DOHH2 (cell line): ENCODE data around the gene FBXW7.

ENCODE experiments used
- EZH2phosphoT487 ChIP-seq: fragments of 200-600 bp; sonication (generic); IDR thresholded peaks from 2 replicates; pipeline ENCODE4 v1.6.1; 2017; ENCODE audit warnings: borderline replicate concordance, mild to moderate bottlenecking, antibody characterized with exemption, low read length, moderate library complexity, mixed read lengths
- TF ChIP-seq, protein P1 (sequence below): fragments of 200-600 bp; sonication (generic); IDR thresholded peaks from one replicate; pipeline ENCODE4 v1.5.1; 2014; ENCODE audit warnings: antibody characterized with exemption, mild to moderate bottlenecking, low read depth, low read length; ENCODE audit not compliant: poor library complexity, severe bottlenecking

DNA sequence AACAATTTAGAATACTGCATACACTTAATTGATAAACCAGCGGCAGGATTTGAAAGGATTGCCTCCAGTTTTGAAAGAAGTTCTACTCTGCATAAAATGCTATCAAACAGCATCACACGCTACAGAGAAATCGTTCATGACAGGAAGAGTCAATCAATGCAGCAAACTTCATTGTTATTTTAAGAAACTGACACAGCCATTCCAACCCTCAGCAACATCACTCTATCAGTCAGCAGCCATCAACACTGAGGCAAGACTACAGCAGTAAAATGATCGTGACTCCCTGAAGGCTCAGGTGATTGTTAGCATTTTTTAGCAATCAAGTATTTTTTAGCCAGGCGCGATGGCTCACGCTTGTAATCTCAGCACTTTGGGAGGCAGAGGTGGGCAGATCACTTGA lies 98.3 kb downstream of the FBXW7 start:
- TF ChIP-seq, protein P1, sequence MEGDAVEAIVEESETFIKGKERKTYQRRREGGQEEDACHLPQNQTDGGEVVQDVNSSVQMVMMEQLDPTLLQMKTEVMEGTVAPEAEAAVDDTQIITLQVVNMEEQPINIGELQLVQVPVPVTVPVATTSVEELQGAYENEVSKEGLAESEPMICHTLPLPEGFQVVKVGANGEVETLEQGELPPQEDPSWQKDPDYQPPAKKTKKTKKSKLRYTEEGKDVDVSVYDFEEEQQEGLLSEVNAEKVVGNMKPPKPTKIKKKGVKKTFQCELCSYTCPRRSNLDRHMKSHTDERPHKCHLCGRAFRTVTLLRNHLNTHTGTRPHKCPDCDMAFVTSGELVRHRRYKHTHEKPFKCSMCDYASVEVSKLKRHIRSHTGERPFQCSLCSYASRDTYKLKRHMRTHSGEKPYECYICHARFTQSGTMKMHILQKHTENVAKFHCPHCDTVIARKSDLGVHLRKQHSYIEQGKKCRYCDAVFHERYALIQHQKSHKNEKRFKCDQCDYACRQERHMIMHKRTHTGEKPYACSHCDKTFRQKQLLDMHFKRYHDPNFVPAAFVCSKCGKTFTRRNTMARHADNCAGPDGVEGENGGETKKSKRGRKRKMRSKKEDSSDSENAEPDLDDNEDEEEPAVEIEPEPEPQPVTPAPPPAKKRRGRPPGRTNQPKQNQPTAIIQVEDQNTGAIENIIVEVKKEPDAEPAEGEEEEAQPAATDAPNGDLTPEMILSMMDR = no peak
- TF ChIP-seq EZH2phosphoT487 = no peak
